Cardiac fibroblast (primary cell): ENCODE measurements around the gene LEP.

ENCODE experiments used
- DNase-seq, 2 donors: peaks; one replicate each; pipeline versions ENCODE4 v3.0.0 to v3.0.0-alpha.2; 2010; ENCODE audit warnings: low read depth in 2 of 2
- H3K4me3 ChIP-seq, 2 donors: replicated peaks in 1 of 2; 1 replicate in 1 of 2; 2 replicates in 1 of 2; pipeline ENCODE4 v1.5.1; 2011; ENCODE audit warnings: low read depth in 2 of 2, low read length in 2 of 2, mild to moderate bottlenecking in 2 of 2, moderate library complexity in 1 of 2
- CTCF ChIP-seq: IDR thresholded peaks from one replicate; pipeline ENCODE4 v1.5.1; 2011; ENCODE audit warnings: low read depth, mild to moderate bottlenecking, low read length, inconsistent platforms

The LEP gene

GRCh38 chr7:128201067-128201689 lies 39.9 kb upstream of the LEP start:
- no peak for DNase-seq
- H3K4me3 ChIP-seq = no peak overlapping the region

GRCh38 chr7:128201690-128202085 lies 39.4 kb upstream of the LEP start:
- no peak for TF ChIP-seq CTCF
- no peak overlapping the region for H3K4me3 ChIP-seq
- no peak for DNase-seq

More at GRCh38 chr7:128201067-128201689, 39.9 kb upstream of the LEP start:
- no peak for TF ChIP-seq CTCF

GRCh38 chr7:128202287-128202957 lies 38.7 kb upstream of the LEP start:
- H3K4me3 ChIP-seq = no peak overlapping the region
- no peak for DNase-seq
- TF ChIP-seq CTCF = no peak

GRCh38 chr7:128203047-128203491 lies 38.0 kb upstream of the LEP start:
- no peak overlapping the region for H3K4me3 ChIP-seq
- no peak for TF ChIP-seq CTCF
- DNase-seq = no peak

- DNase-seq = peak in 1 of 2 donors; percentile 53
- H3K4me3 ChIP-seq = no peak overlapping the region
- TF ChIP-seq CTCF = no peak
Observed at GRCh38 chr7:128203710-128204214, 37.3 kb upstream of the LEP start.

- no peak for TF ChIP-seq CTCF
- no peak overlapping the region for H3K4me3 ChIP-seq
- DNase-seq = no peak
Observed at GRCh38 chr7:128204455-128204854, 36.6 kb upstream of the LEP start.
